Activated T-helper 1 cell treated with Interleukin-2 at 50 U/mL for 16 hours (primary cell): Measurements from ENCODE around the gene P2RY12.

Source experiments
- DNase-seq: peaks from one replicate; pipeline ENCODE4 v3.0.0-alpha.2; 2020; ENCODE audit warnings: low read depth

P2RY12 gene

GRCh38 chr3:151346292-151346691 is 38.3 kb downstream of the P2RY12 start:
- DNase-seq: no peak

DNA sequence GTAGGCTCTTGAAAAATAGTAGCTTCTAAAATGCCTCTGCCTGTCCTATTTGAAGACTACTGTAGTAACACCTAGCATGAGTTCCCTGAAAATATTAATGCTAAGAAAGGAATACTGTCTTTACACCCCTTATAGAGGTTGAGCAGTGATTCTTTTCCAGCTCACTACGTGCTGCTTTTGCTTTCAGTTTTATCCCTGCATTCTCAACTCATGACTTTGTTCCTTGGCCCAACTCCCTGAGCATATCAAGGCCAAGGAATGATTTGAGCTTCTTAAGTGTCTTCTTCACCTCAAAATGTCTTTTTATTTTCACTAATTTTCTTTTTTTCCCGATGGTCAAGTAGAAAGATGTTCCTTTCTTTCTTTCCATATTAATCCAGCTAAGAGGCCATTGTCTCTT is 38.7 kb downstream of the P2RY12 start:
- no peak for DNase-seq

DNA sequence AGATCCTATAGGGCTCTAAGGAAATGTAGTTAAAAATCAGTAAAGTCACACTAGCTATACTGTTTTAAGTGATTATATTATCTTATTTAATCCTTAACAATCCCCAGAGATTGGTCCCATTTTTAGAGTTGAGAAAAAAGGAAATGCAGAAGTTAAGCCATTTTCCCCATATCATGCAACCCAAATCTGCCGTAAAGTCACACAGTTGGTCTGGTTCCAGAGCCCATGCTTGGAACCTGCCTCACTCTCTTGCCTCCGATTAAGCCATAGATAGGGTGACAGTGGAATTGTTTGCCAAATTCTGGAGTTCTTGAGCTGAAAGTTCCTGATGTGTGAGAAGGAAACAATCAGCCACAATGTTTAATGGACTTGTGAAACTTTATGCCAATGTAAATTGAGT is 52.9 kb downstream of the P2RY12 start:
- DNase-seq: no peak

GRCh38 chr3:151330899-151331298 is 53.7 kb downstream of the P2RY12 start:
- no peak for DNase-seq

DNA sequence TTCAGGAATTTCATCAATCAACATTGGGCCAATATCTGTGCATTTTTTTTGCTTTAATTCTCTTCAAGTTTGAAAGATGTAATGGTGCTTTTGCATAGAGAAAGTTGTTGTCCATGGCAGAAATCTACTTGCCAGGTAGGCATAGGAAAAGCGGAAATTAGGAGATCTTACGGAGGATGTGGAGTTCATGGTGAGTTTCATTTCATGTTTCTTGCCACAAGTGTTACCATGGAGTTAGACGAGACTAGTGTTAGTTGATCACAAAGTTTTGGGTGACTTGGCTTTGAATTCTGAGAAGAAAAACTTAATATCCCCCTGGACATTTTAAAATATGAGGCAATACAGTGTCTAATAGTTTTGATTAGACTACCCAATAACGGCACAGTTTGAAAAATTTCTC is 54.2 kb downstream of the P2RY12 start:
- DNase-seq: no peak

DNA sequence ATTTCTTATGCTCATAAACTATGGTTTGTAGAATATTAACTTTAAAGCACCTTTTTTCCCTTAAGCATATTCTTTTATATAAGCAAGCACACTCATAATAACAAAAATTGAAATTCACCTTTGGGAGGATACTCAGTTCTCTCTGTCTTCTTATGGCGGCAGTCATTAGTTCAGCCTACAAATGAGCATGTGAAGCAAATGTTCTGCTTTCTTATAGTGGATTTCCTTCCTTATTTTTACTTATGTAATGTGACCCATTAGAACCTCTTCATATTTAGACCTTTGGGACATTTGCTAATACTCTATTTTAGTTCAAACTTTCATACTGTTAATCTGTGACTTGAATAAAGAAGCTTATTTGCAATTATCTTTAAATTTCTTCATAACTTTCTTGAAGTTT is 55.2 kb downstream of the P2RY12 start, which contains the start of gene P2RY13:
Gene P2RY13 (minus strand): TSS at position 187 of the 400 bp plus-strand sequence. CDS start 21 bp downstream, at position 166.
- no peak for DNase-seq

- DNase-seq: no peak
Measured at GRCh38 chr3:151328298-151328995, 56.1 kb downstream of the P2RY12 start.

DNA sequence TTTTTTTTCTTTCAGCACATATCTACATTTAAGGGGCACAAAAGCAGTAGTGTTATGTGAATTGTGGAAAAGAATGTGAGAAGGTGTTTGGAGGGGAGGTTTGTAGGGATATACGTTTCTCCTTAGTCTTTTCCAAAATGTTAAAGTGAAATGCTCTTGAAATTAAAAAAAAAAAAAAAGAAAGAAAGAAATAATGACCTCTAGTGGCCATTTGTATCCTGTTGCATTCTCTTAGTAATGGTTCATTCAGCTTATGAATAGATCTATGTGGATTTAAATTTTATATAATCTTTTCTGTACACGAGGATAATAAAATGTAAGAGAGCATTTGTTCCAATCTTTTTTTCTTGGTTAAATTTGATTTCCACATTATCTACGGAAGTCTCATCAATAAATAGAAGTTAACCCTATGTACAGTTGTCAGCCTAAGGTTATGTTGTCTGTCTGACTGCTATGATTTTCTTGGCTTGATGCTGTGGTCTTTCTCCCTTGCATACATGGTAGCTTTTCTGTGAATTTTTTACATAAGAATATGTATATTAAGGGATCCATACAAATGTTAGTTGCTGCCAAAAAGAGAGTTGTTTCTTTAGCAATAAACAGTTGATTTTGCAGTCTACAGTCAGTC is 56.9 kb downstream of the P2RY12 start:
- DNase-seq: no peak

DNA sequence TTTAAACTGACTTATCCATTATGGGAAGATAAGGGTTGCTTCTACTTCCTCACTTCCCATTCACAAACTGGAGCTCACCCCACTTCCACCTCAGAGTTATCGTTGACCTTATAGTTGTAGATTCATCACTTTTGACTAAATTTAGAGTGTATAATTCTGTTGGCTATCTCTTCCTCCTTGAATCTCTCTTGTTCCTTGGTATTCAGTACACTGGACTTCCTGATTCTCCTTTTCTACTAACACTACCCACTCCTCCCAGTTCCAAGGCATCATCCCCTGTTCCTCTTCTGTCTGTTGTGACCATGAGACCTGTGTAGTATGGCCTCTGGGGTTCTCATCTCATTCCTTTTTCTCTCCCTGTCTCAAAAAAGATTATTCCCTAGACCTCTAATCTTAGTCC is 62.0 kb downstream of the P2RY12 start:
- DNase-seq: no peak

DNA sequence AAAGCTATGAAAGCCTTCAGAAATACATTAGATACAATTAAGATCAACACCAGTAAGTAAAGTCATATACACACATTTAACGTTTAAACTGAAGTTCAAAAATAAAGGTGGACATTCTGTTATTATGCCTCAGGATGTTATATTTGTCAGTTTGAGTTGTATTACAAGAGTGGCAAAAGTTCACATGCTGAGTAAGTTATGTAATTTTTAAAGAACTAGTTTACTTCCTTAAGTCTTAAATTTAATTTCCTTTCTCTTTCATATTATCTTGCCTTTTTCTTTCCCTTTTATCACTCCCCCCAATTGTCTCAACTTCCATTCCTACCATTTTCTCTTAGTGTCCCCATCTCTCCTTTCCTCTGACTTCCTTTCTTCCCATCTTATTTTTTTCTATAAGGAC is 63.0 kb downstream of the P2RY12 start:
- DNase-seq: no peak

- no peak for DNase-seq
Measured at GRCh38 chr3:151320131-151320530, 64.4 kb downstream of the P2RY12 start.

GRCh38 chr3:151319628-151320027 is 64.9 kb downstream of the P2RY12 start:
- DNase-seq: no peak

DNA sequence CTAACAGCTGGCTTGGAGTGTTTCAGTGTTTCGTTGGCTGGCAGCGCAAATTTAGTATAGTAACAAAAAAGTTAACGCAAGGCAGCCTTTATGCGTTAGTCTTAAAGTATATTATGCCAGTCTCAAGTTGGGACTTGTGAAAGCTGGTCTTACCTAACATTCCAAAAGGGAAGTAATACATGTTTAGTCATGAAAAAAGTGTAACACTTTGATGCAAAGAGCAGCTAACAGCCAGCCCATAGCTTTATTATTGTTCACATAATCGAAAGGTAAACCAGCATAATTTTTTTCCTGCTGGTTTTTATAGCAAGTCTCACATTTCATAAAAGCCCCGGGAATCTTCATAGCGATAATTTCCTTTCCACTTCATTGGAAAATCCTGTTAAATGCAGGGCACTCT is 65.6 kb downstream of the P2RY12 start:
- DNase-seq: no peak

- DNase-seq: no peak
Measured at GRCh38 chr3:151318313-151318712, 66.2 kb downstream of the P2RY12 start.

GRCh38 chr3:151316267-151316991 is 68.1 kb downstream of the P2RY12 start, which contains the start of gene GPR87:
TSS of gene GPR87 (minus strand) at chr3:151316820. CDS start at chr3:151300100, 16,720 bp downstream.
- DNase-seq: no peak

- no peak for DNase-seq
Measured at GRCh38 chr3:151315846-151316245, 68.7 kb downstream of the P2RY12 start.

GRCh38 chr3:151315136-151315535 is 69.4 kb downstream of the P2RY12 start:
- no peak for DNase-seq

DNA sequence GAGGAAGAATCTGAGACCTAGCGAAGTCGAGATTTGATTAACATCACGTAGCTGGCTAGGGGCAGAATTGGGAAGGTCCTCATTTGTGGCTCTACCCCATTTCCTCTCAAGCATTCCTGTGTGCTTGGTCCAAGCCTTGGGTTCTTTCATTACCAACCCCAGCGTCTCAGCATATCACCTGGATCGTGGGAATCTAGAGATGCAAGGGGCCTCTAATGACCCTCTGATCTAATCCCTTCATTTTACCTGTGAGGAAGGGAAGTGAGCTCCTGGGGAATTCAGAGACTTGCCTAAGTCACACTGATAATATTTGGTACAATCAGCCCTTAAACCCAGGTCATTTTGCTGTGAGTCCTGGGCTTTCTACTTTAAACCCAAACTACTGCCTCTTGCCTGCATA is 70.0 kb downstream of the P2RY12 start:
- DNase-seq: no peak

DNA sequence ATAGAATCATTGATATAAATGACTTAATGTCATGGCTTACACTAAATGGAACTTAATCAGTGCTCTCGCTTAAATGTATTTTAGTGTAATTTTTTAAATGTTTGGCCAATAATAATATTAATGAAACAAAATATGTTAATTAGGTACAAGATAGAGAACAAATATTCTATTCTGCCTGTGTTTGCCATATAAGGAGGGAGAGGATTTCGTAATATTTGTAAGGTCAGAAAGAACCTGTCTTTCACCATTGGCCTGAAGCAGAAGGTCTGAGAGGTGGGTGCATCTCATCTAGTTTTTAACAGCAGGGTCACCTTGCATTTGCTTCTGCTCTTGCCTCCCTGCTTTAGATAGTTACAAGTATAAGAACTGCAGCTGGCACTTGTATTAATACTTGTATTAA is 70.4 kb downstream of the P2RY12 start:
- no peak for DNase-seq

DNA sequence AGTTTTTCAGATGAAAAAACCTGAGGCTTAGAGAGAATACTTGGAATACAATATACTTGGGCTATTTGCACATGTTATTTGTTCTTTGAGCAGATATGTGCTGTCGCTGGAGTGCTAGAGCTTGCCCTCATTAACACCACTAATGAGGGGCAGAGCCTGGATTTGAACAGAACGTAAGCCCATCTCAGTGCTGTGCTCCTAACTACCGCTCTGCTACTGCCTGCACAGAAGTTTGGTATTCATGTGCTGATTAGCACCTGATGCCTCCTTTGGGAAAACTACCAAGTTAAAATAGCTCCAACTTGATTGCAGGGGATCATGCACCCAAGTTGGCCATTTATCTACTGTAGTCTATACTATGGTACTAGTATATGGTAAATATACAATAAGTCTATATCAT is 71.6 kb downstream of the P2RY12 start:
- no peak for DNase-seq

GRCh38 chr3:151309566-151309965 is 75.0 kb downstream of the P2RY12 start:
- no peak for DNase-seq

DNA sequence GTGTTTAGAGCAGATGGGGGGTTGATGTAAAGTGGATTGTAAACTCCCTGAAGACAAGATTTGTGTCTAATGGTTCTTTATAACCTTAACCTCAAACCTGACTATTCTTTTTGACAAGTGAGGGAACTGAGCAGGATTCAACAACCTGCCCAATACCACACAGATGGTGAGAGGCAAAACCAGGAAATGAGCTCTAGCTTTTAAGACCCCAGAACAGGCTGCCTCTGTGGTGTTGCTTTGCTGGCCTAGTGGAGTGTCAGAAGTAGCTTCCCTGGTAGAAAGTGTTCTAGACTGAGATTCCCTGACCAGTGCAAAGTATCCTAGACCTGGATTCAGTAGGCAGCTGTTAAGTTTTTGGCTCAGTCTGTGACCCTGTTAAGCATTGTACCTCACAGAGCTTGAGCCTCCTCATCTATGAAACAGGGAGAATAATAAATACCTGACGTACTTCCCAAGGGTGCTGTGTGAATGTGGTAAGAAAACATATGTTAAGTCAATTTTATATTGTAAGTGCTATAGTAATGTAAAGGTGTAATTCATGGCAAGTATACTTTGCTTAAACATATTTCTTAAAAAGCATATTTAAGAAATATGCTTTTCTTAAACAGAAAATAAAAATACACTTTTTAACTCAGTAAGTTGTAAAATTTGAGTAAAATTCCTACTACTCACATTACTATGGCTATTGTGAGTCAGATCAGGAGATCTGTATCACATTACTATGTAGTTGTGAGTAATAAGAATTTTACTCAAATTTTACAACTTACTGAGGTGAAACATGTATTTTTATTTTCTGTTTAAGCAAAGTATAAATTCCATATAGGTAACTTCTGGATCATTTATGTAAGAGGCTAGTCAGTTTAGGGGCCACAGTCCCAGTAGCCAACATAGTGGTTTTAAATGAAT is 76.7 kb downstream of the P2RY12 start:
- DNase-seq: no peak
